HepG2 (cell line): Measurements from ENCODE around the gene CYSRT1. TPM values are rescaled to one million over a fixed set of nuclear protein-coding genes. Genes with fewer than 3 reads are reported as not detected.

Experiments
- ARNT ChIP-seq: fragments of 450-650 bp; IDR thresholded peaks from 2 replicates; pipeline ENCODE4 v1.6.1; 2017
- ATF6 ChIP-seq: sonication (generic); formaldehyde crosslinking; conservative IDR thresholded peaks from 2 replicates; pipeline ENCODE4 v1.4.0; 2020; ENCODE audit warnings: missing genetic modification reagents
- MEIS1 ChIP-seq: sonication (generic); formaldehyde crosslinking; IDR thresholded peaks from 2 replicates; pipeline ENCODE4 v1.9.0; 2021; ENCODE audit warnings: mild to moderate bottlenecking, missing genetic modification reagents, moderate library complexity, borderline replicate concordance
- MYC ChIP-seq: sonication (generic); formaldehyde crosslinking; IDR thresholded peaks from 2 replicates; pipeline ENCODE4 v1.9.0; 2021; ENCODE audit warnings: missing genetic modification reagents, borderline replicate concordance
- NR3C1 ChIP-seq: sonication (generic); formaldehyde crosslinking; IDR thresholded peaks from 2 replicates; pipeline ENCODE4 v1.4.0; 2020; ENCODE audit warnings: missing genetic modification reagents
- PAXIP1 ChIP-seq: sonication (generic); formaldehyde crosslinking; conservative IDR thresholded peaks from 2 replicates; pipeline ENCODE4 v1.4.0; 2020; ENCODE audit warnings: mild to moderate bottlenecking, missing genetic modification reagents, moderate library complexity
- PHF21A ChIP-seq: sonication (generic); formaldehyde crosslinking; IDR thresholded peaks from 2 replicates; pipeline ENCODE4 v1.5.0; 2020; ENCODE audit warnings: mild to moderate bottlenecking, missing genetic modification reagents
- RBAK ChIP-seq: sonication (generic); formaldehyde crosslinking; IDR thresholded peaks from 2 replicates; pipeline ENCODE4 v1.5.1; 2020; ENCODE audit warnings: mild to moderate bottlenecking, missing genetic modification reagents
- RBFOX2 ChIP-seq: fragments of 200-400 bp; formaldehyde crosslinking; IDR thresholded peaks from 2 replicates; pipeline ENCODE4 v1.6.1; 2017; ENCODE audit warnings: low read depth, mild to moderate bottlenecking, low read length
- RNF2 ChIP-seq: fragments of 450-650 bp; conservative IDR thresholded peaks from 2 replicates; pipeline ENCODE4 v1.6.1; 2016; ENCODE audit warnings: low read depth
- SKI ChIP-seq: fragments of 450-650 bp; IDR thresholded peaks from one replicate; pipeline ENCODE4 v1.6.1; 2018; ENCODE audit warnings: mild to moderate bottlenecking; ENCODE audit not compliant: partially characterized antibody
- SRY ChIP-seq: sonication (generic); formaldehyde crosslinking; IDR thresholded peaks from 2 replicates; pipeline ENCODE4 v1.8.0; 2022; ENCODE audit warnings: mild to moderate bottlenecking, missing genetic modification reagents
- TOPORS ChIP-seq: sonication (generic); formaldehyde crosslinking; IDR thresholded peaks from 2 replicates; pipeline ENCODE4 v1.8.0; 2023; ENCODE audit warnings: mild to moderate bottlenecking, missing genetic modification reagents
- XBP1 ChIP-seq: sonication (generic); formaldehyde crosslinking; IDR thresholded peaks from 2 replicates; pipeline ENCODE4 v1.5.0; 2020; ENCODE audit warnings: missing genetic modification reagents
- ZBTB20 ChIP-seq: sonication (generic); formaldehyde crosslinking; IDR thresholded peaks from 2 replicates; pipeline ENCODE4 v1.8.1; 2023; ENCODE audit warnings: missing genetic modification reagents, low read depth, mild to moderate bottlenecking, borderline replicate concordance
- ZFYVE20 ChIP-seq: sonication (generic); formaldehyde crosslinking; IDR thresholded peaks from 2 replicates; pipeline ENCODE4 v1.8.0; 2023; ENCODE audit warnings: low read depth, mild to moderate bottlenecking, moderate library complexity, missing genetic modification reagents, borderline replicate concordance
- ZNF280B ChIP-seq: sonication (generic); formaldehyde crosslinking; IDR thresholded peaks from 2 replicates; pipeline ENCODE4 v1.5.0; 2020; ENCODE audit warnings: missing genetic modification reagents, mild to moderate bottlenecking, borderline replicate concordance
- ZNF34 ChIP-seq: sonication (generic); formaldehyde crosslinking; IDR thresholded peaks from 2 replicates; pipeline ENCODE4 v1.4.0; 2020; ENCODE audit warnings: mild to moderate bottlenecking, missing genetic modification reagents, borderline replicate concordance
- ZNF800 ChIP-seq: sonication (generic); formaldehyde crosslinking; IDR thresholded peaks from 2 replicates; pipeline ENCODE4 v1.4.0; 2020; ENCODE audit warnings: missing genetic modification reagents
- ZNF83 ChIP-seq: sonication (generic); formaldehyde crosslinking; IDR thresholded peaks from 2 replicates; pipeline ENCODE4 v1.4.0; 2020; ENCODE audit warnings: missing genetic modification reagents, mild to moderate bottlenecking, borderline replicate concordance
- polyA plus RNA-seq, 8 experiments: library from polyadenylated mRNA; depleted of rRNA in 3 of 8; stranded (reverse) in 7 of 8; unstranded in 1 of 8; fragments of >200 nt; fragmentation: Illumina TruSeq in 4 of 8; extraction: Trizol in 4 of 8; gene quantifications; 2 replicates each; pipeline versions ENCODE4 v1.2.1 to v1.2.3, GENCODE V29; 2011 to 2016; ENCODE audit warnings: low read depth in 4 of 8, missing spikeins in 1 of 8, mixed read lengths in 1 of 8; ENCODE audit not compliant: insufficient read depth in 1 of 8
- total RNA-seq, 5 experiments: library from RNA; depleted of rRNA; stranded (reverse); fragments of >200 nt; fragmentation: Illumina TruSeq; extraction: Trizol; gene quantifications; 2 replicates each; pipeline ENCODE4 v1.2.3, GENCODE V29; 2016; ENCODE audit warnings: low read depth in 1 of 5

The CYSRT1 gene
- total and polyA plus RNA-seq, 2 of the 13 experiments (the other 11 are each of a cell fraction or from before 2014, with no cell fraction given), result 1.5 to 2.1 TPM

GRCh38 chr9:137242269-137243203, 17.6 kb downstream of the CYSRT1 start (continued):
- peak; percentile 30; the same call in 1 of the 2 replicates for TF ChIP-seq PAXIP1 (CRISPR knock-in tag)
- TF ChIP-seq ATF6, result no peak
- TF ChIP-seq ZNF800 (CRISPR knock-in tag), result no peak
- TF ChIP-seq ZBTB20 (CRISPR knock-in tag), result 0 out of 2 replicates have a peak, but pooled peaks have one; percentile 54
- 0 out of 2 replicates have a peak, but pooled peaks have one; percentile 36 for TF ChIP-seq SRY (CRISPR knock-in tag)
- 0 out of 2 replicates have a peak, but pooled peaks have one; percentile 28 for TF ChIP-seq ZNF280B (CRISPR knock-in tag)
- TF ChIP-seq RBAK (CRISPR knock-in tag), result no peak
- TF ChIP-seq MYC (CRISPR knock-in tag), result no peak
- no peak for TF ChIP-seq ZFYVE20
- no peak for TF ChIP-seq TOPORS
- TF ChIP-seq RBFOX2, result peak; percentile 76
- TF ChIP-seq ZNF34 (CRISPR knock-in tag), result no peak
- no peak for TF ChIP-seq XBP1 (CRISPR knock-in tag)
- no peak for TF ChIP-seq SKI
- TF ChIP-seq PHF21A (CRISPR knock-in tag), result peak; percentile 40; the same call in 1 of the 2 replicates
- TF ChIP-seq MEIS1, result 0 out of 2 replicates have a peak, but pooled peaks have one; percentile 12
- no peak for TF ChIP-seq RNF2
- TF ChIP-seq ARNT, result no peak
- TF ChIP-seq ZNF83 (CRISPR knock-in tag), result no peak
- no peak for TF ChIP-seq NR3C1
